Nephron (organoid): ENCODE measurements around the gene OTX1.

Experiments used
- H3K27ac Mint-ChIP-seq, 3 experiments: 2 replicates each; pipeline ENCODE4 v1.8.0; 2020; ENCODE audit warnings: mixed read lengths in 3 of 3, mild to moderate bottlenecking in 2 of 3, moderate library complexity in 1 of 3
- H3K27me3 Mint-ChIP-seq: 2 replicates; pipeline ENCODE4 v1.8.0; 2021; ENCODE audit warnings: low read depth, mild to moderate bottlenecking, moderate library complexity, mixed read lengths
- H3K36me3 Mint-ChIP-seq: 2 replicates; pipeline ENCODE4 v1.8.0; 2020; ENCODE audit warnings: low read depth, mixed read lengths
- H3K4me1 Mint-ChIP-seq: 2 replicates; pipeline ENCODE4 v1.8.0; 2020; ENCODE audit warnings: mixed read lengths
- H3K4me3 Mint-ChIP-seq, 3 experiments: 2 replicates each; pipeline ENCODE4 v1.8.0; 2020; ENCODE audit warnings: mild to moderate bottlenecking in 3 of 3, mixed read lengths in 3 of 3, moderate library complexity in 2 of 3
- H3K9me3 Mint-ChIP-seq: 2 replicates; pipeline ENCODE4 v1.8.0; 2020; ENCODE audit warnings: mixed read lengths
- TF ChIP-seq, protein P1 (sequence below), 3 experiments: fragments of 200-600 bp; sonication (generic); IDR thresholded peaks; one replicate each; pipeline ENCODE4 v1.5.0; 2021; ENCODE audit warnings: antibody characterized with exemption in 3 of 3; ENCODE audit not compliant: unreplicated experiment in 3 of 3

The OTX1 gene

DNA sequence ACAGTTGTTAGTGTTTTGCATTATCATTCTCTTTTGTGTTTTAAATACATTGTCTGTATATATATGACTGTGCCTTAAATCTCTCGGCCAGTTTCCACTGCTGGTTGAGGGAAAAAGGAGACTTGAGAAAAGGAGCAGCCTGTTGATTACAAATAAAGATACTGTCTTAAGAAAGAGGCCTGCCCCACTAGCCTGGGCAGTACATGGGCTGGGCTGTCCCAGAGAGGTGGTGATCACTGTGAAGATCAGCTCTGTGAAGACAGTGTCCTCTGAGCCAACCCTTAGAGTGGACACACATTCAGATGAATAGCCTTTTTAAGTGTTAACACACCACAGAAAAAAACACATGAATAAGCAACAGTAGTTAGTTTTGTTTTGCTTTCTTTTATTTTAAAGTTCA, 10.0 kb upstream of the OTX1 start:
- no peaks in the 10 kb centered on the region for H3K9me3 Mint-ChIP-seq
- no peak overlapping the region for H3K27ac Mint-ChIP-seq
- H3K4me1 Mint-ChIP-seq, result no peaks in the 10 kb centered on the region
- TF ChIP-seq, protein P1, sequence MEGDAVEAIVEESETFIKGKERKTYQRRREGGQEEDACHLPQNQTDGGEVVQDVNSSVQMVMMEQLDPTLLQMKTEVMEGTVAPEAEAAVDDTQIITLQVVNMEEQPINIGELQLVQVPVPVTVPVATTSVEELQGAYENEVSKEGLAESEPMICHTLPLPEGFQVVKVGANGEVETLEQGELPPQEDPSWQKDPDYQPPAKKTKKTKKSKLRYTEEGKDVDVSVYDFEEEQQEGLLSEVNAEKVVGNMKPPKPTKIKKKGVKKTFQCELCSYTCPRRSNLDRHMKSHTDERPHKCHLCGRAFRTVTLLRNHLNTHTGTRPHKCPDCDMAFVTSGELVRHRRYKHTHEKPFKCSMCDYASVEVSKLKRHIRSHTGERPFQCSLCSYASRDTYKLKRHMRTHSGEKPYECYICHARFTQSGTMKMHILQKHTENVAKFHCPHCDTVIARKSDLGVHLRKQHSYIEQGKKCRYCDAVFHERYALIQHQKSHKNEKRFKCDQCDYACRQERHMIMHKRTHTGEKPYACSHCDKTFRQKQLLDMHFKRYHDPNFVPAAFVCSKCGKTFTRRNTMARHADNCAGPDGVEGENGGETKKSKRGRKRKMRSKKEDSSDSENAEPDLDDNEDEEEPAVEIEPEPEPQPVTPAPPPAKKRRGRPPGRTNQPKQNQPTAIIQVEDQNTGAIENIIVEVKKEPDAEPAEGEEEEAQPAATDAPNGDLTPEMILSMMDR (IDR thresholded peaks at IDR 0.05; ENCODE audit: unreplicated experiment in 3 of 3), result no peak
- no peak overlapping the region for H3K4me3 Mint-ChIP-seq
- H3K27me3 Mint-ChIP-seq, result peaks cover 48% of the 10 kb centered on the region
- H3K36me3 Mint-ChIP-seq, result peaks cover 8% of the 10 kb centered on the region

DNA sequence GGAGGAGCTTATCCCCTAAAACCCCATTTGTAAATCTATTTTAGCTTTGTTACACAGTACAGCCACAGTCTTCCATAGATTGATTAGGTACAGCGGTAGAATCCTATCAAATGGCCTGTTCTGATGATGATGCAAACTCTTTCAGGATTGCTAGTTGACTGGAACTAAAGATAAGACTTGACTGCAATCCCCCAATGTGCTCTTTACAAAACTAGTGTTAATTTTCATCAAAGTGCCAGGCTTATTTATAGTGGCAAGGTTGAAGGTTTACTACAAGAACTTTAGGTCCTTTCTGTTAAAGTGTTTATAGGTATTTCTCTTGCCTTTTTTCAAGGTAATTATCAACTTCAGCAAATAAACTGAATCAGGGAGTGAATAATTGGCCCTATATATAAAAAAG, 9.0 kb upstream of the OTX1 start:
- Mint-ChIP-seq H3K36me3 (peaks cover 18% of the 10 kb centered on the region), H3K4me1 (peaks cover 2% of the 10 kb centered on the region)
- TF ChIP-seq, protein P1 (IDR thresholded peaks at IDR 0.05; ENCODE audit: unreplicated experiment in 3 of 3), result no peak

DNA sequence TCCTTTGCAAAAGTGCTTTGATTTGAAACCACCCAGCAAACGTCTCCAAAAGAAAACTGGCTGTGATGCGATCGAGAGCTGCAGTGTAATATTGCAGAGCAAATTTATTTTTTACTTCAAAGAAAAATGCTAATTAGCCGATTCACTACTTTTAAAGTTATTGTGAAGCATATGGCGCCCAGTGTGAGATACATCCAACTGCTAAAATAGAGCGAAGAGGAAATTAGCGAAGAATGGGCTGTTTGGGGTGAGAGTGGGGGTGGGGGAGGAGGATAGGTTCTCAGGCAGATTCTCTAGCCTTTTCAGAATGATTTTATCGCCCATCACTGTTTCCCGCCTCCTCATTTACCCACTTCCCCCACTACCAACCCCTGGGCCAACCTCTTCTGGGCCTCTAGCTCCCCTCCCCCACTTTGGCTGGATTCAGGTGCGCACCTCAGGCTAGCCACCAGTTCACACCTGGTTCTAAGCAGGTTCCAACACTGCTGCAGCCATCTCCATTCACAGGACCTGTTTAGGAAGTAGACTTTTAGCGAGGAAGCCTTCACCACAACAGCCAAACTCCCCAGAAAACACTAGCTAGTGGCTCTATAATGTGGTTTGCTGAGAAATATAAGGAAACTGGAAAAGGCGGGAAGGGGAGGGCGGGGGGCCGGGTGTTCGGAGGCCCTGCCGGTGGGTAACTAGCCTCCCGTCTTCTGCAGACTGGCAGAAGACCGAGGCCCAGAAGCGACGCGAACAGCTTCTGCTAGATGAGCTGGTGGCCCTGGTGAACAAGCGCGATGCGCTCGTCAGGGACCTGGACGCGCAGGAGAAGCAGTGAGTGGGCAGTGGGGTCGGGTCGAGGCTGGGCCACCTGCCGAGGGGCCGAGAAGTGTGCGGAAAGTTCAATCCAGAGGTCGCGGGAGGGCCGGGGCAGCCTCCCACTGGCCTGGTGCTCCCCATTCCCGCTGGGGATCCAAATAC, 6.0 kb upstream of the OTX1 start:
- Mint-ChIP-seq H3K4me3 (no peak overlapping the region), H3K4me1 (peaks cover 21% of the 10 kb centered on the region), H3K27ac (no peak overlapping the region), H3K9me3 (no peaks in the 10 kb centered on the region), H3K36me3 (peaks cover 21% of the 10 kb centered on the region), H3K27me3 (peaks cover 84% of the 10 kb centered on the region)
- TF ChIP-seq, protein P1 (IDR thresholded peaks at IDR 0.05; ENCODE audit: unreplicated experiment in 3 of 3), result no peak

More for the DNA sequence above, 9.0 kb upstream of the OTX1 start:
- Mint-ChIP-seq H3K4me3 (no peak overlapping the region), H3K9me3 (no peaks in the 10 kb centered on the region), H3K27me3 (peaks cover 58% of the 10 kb centered on the region), H3K27ac (no peak overlapping the region)

DNA sequence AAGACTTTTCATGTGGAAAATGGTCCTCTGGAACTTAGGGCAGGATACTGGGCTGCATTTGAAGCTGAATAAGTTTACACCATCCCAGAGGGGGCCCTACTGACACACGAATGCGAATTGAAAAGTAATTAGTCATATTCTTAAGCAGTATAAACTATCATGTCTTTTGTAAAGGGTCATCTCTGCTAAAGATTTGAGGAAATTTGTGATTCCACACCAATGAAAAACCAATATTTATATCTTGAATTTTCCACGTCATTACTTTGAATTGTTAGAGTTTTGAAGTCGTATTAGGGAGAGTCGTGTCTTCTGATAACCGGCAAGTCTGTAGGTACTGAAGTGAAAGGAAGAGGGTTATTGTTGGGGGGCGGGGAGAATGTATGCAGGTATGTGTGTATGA, 4.1 kb upstream of the OTX1 start:
- TF ChIP-seq, protein P1 (IDR thresholded peaks at IDR 0.05; ENCODE audit: unreplicated experiment in 3 of 3), result no peak
- Mint-ChIP-seq H3K27ac (no peak overlapping the region), H3K4me1 (peaks cover 32% of the 10 kb centered on the region), H3K27me3 (peaks cover 85% of the 10 kb centered on the region), H3K36me3 (peaks cover 21% of the 10 kb centered on the region), H3K9me3 (no peaks in the 10 kb centered on the region), H3K4me3 (peak overlapping the region; percentile 13 to 34 (median 15))

DNA sequence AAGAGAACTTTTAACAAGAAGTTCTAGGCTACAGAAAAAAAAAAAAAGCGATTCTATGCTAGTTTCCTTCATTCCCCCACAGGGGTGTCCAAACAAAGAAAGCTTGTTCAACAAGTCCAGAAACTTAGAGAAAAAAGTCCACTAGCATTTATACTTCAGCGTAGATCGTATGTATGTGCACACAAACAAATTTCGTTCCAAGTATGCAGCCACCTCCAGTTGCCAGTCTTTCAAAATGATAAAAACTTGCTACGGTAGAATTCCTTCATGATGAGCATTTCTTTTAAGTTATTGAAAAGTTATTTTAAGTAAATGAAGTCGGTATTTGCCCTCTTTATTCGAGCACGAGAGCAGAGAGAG, 3.7 kb upstream of the OTX1 start:
- Mint-ChIP-seq H3K27ac (no peak overlapping the region), H3K4me3 (peak overlapping the region; percentile 34 to 69 (median 35)), H3K36me3 (peaks cover 21% of the 10 kb centered on the region), H3K27me3 (peaks cover 85% of the 10 kb centered on the region), H3K4me1 (peaks cover 32% of the 10 kb centered on the region), H3K9me3 (no peaks in the 10 kb centered on the region)
- TF ChIP-seq, protein P1 (IDR thresholded peaks at IDR 0.05; ENCODE audit: unreplicated experiment in 3 of 3), result no peak
